Lung microvascular endothelial cell (primary cell): ENCODE measurements around the gene ST8SIA5. TPM values are rescaled to one million over a fixed set of nuclear protein-coding genes. Genes with fewer than 3 reads are reported as not detected.

Source experiments
- DNase-seq, 2 donors: peaks; one replicate each; pipeline versions ENCODE4 v3.0.0 to v3.0.0-alpha.2; 2010; ENCODE audit warnings: low read depth in 2 of 2
- total RNA-seq: library from RNA; depleted of rRNA; stranded (reverse); fragments of >200 nt; gene quantifications from 2 replicates; pipeline ENCODE4 v1.2.1, GENCODE V29; 2014

ST8SIA5 gene
- total RNA-seq, 1 donor from 2014 or later, result not detected

- no peak for DNase-seq
Observed at GRCh38 chr18:46715062-46715461, 41.8 kb downstream of the ST8SIA5 start.

- DNase-seq, result peak in 1 of 2 donors; percentile 62
Observed at GRCh38 chr18:46712406-46712805, 44.4 kb downstream of the ST8SIA5 start.

- DNase-seq, result no peak
Observed at GRCh38 chr18:46711444-46711863, 45.4 kb downstream of the ST8SIA5 start.

- DNase-seq, result no peak
Observed at GRCh38 chr18:46706968-46707367, 49.9 kb downstream of the ST8SIA5 start.

GRCh38 chr18:46705521-46705920 lies 51.3 kb downstream of the ST8SIA5 start:
- no peak for DNase-seq

GRCh38 chr18:46704816-46705215 lies 52.0 kb downstream of the ST8SIA5 start:
- DNase-seq, result no peak

GRCh38 chr18:46704189-46704588 lies 52.7 kb downstream of the ST8SIA5 start:
- DNase-seq, result no peak

GRCh38 chr18:46702471-46702870 lies 54.4 kb downstream of the ST8SIA5 start:
- no peak for DNase-seq

GRCh38 chr18:46700066-46700824 lies 56.6 kb downstream of the ST8SIA5 start:
- no peak for DNase-seq

- no peak for DNase-seq
Observed at GRCh38 chr18:46696702-46697101, 60.2 kb downstream of the ST8SIA5 start.

- DNase-seq, result no peak
Observed at GRCh38 chr18:46696268-46696667, 60.6 kb downstream of the ST8SIA5 start.

GRCh38 chr18:46693996-46694395 lies 62.9 kb downstream of the ST8SIA5 start:
- DNase-seq, result no peak

GRCh38 chr18:46688853-46689525 lies 67.9 kb downstream of the ST8SIA5 start:
- DNase-seq, result no peak

- DNase-seq, result no peak
Observed at GRCh38 chr18:46686186-46686585, 70.7 kb downstream of the ST8SIA5 start.

GRCh38 chr18:46683252-46683651 lies 73.6 kb downstream of the ST8SIA5 start:
- no peak for DNase-seq

- no peak for DNase-seq
Observed at GRCh38 chr18:46680784-46681695, 75.8 kb downstream of the ST8SIA5 start.

- DNase-seq, result no peak
Observed at GRCh38 chr18:46679846-46680598, 76.8 kb downstream of the ST8SIA5 start.

- DNase-seq, result no peak
Observed at GRCh38 chr18:46678785-46679399, 78.0 kb downstream of the ST8SIA5 start.

GRCh38 chr18:46678041-46678440 lies 78.8 kb downstream of the ST8SIA5 start:
- no peak for DNase-seq

- DNase-seq, result peak; percentile 6 to 7
Observed at GRCh38 chr18:46677611-46678010, 79.2 kb downstream of the ST8SIA5 start.
